GM12801 (cell line): Measurements from ENCODE around the gene RAD51B.

Source experiments
- TF ChIP-seq, protein P1 (sequence below): IDR thresholded peaks from one replicate; pipeline ENCODE4 v1.5.1; 2011; ENCODE audit warnings: control low read depth; ENCODE audit not compliant: insufficient read length; ENCODE audit errors: extremely low read depth

The RAD51B gene

DNA sequence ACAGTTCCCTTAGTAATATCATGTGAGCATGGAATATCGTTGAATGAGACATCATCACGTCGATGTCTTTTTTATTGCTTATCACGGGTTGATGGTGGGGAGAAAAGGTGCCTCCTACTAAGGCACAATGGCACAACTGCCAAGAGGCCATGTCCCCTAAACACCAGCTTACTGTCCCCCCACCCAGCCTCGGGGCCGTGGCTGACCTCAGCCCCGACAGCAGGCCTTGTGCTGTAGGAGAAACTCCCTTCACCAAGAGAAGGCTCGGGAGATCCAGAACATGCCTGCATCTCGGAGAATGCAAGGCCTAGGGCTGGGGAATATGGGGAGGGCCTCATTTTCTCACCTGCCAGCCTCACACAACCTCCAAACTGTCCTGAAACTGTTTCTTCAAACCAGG is 950.5 kb downstream of the RAD51B start:
- TF ChIP-seq, protein P1, sequence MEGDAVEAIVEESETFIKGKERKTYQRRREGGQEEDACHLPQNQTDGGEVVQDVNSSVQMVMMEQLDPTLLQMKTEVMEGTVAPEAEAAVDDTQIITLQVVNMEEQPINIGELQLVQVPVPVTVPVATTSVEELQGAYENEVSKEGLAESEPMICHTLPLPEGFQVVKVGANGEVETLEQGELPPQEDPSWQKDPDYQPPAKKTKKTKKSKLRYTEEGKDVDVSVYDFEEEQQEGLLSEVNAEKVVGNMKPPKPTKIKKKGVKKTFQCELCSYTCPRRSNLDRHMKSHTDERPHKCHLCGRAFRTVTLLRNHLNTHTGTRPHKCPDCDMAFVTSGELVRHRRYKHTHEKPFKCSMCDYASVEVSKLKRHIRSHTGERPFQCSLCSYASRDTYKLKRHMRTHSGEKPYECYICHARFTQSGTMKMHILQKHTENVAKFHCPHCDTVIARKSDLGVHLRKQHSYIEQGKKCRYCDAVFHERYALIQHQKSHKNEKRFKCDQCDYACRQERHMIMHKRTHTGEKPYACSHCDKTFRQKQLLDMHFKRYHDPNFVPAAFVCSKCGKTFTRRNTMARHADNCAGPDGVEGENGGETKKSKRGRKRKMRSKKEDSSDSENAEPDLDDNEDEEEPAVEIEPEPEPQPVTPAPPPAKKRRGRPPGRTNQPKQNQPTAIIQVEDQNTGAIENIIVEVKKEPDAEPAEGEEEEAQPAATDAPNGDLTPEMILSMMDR: no peak

- TF ChIP-seq, protein P1: no peak
These were observed 951.1 kb downstream of the RAD51B start for GRCh38 chr14:68770553-68771286.

DNA sequence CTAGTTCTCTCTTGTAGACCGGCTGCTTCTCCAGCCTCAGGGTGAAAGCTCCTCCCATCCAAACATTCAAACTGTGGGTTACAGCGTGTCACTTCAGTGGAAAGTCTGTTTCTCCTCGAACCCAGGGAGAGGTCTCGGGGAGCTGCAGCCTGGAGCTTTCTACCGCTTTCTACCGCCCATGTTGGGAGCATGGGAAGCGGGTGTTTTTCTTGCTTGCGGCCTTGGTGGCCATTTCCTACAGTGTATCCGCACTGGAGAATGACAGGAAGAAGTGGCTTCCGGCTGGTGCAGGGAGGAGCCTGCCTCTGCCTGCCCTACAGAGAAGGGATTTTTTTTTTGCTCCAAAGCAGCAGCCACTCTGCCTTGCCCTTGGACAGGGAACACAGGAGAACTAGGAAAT is 952.1 kb downstream of the RAD51B start:
- TF ChIP-seq, protein P1: no peak

DNA sequence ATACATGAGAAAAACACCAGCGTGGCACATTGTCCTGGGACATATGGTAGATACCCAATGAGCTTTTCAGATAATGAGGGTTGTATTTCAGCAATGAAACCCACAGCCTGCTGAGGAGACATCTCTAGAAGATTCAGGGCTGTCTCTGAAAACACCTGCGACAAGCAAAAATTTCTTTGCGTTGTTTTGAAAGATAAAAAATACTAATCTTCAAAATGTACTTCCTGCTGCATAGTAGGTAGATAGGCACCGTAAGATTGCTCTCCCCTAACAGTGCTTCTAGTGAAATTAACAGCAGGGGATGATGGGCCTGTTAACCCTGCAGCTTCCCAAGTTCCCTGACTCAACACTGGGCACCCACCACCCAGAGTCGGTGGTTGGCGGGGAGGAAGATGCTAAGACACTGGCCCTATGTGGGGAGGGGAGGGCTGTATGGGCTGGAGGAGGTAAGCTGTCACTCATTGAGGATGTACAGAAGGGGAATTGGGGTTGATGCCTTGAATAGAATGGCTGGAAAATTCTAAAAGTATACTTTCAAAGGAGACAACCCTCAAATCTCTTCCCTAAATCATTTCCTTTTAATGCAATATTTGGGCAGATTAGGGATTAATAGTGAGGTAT is 953.3 kb downstream of the RAD51B start:
- TF ChIP-seq, protein P1: no peak

- TF ChIP-seq, protein P1: no peak
These were observed 955.4 kb downstream of the RAD51B start for GRCh38 chr14:68774771-68775613.

DNA sequence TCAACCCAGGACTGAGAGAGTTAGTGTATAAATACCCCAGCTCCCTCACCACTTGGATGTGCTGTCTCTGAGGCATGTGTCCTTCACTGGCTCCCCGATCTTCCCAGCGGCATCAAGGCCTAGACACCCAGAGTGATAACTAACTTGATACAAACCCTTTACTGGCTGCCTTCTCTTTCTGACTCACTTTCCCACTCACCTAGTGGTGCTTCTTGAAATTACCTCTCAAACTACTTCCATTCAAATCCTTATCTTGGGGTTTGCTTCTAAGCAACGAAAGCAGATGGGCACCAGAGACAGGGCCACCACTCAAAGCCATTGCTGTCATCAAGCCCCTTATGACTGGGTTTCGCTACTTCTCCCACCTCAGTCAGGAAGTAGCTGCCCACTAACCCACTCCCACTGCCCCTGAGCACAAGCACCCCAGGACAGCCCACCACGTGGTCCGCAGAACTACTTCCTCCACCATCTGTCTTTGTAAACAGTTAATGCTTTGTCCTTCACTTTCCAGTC is 956.1 kb downstream of the RAD51B start:
- TF ChIP-seq, protein P1: no peak

GRCh38 chr14:68777644-68778043 is 958.1 kb downstream of the RAD51B start:
- TF ChIP-seq, protein P1: no peak
